T-helper 2 cell treated with Interferon-gamma antibody and Interleukin-4, amounts not matched to agents 5 μg/mL and 100 μg/mL, for 36 hours (primary cell): Measurements from ENCODE around the gene DGKD.
A peak's percentile ranks its signal among the peaks of the same experiment; 100 is the strongest.

Experiments used
- DNase-seq: peaks from one replicate; pipeline ENCODE4 v3.0.0; 2021; ENCODE audit warnings: low spot score
- H3K27ac Mint-ChIP-seq: one replicate; pipeline ENCODE4 v1.8.0; 2021; ENCODE audit warnings: mild to moderate bottlenecking, mixed read lengths
- H3K27me3 Mint-ChIP-seq: one replicate; pipeline ENCODE4 v1.8.0; 2021; ENCODE audit warnings: low read depth, mixed read lengths
- H3K36me3 Mint-ChIP-seq: one replicate; pipeline ENCODE4 v1.8.0; 2021; ENCODE audit warnings: low read depth, mixed read lengths
- H3K4me1 Mint-ChIP-seq: one replicate; pipeline ENCODE4 v1.8.0; 2021; ENCODE audit warnings: low read depth, mixed read lengths
- H3K4me3 Mint-ChIP-seq: one replicate; pipeline ENCODE4 v1.8.0; 2022; ENCODE audit warnings: mild to moderate bottlenecking, moderate library complexity, mixed read lengths
- H3K9me3 Mint-ChIP-seq: one replicate; pipeline ENCODE4 v1.8.0; 2021; ENCODE audit warnings: mixed read lengths

DGKD gene

GRCh38 chr2:233353769-233354499 is at the start of gene DGKD:
TSS of gene DGKD (plus strand) at chr2:233354494. CDS start at chr2:233354519, 25 bp downstream.
- peak within 1 kb of the TSS; percentile 88 for H3K27ac Mint-ChIP-seq
- no peaks in the 10 kb centered on the region for H3K27me3 Mint-ChIP-seq
- peaks cover 25% of the 10 kb centered on the region for H3K36me3 Mint-ChIP-seq
- peak; percentile 61 for DNase-seq
- H3K4me3 Mint-ChIP-seq: peak within 1 kb of the TSS; percentile 89
- H3K9me3 Mint-ChIP-seq: no peaks in the 10 kb centered on the region
- peaks cover 56% of the 10 kb centered on the region for H3K4me1 Mint-ChIP-seq

- Mint-ChIP-seq H3K4me3 (no peak within 1 kb of the TSS), H3K27me3 (peaks cover 8% of the 10 kb centered on the region), H3K27ac (no peak within 1 kb of the TSS), H3K36me3 (no peaks in the 10 kb centered on the region), H3K9me3 (no peaks in the 10 kb centered on the region), H3K4me1 (no peaks in the 10 kb centered on the region)
- DNase-seq: no peak
These were observed 46.7 kb upstream of the DGKD start, which contains the start of gene SAG for GRCh38 chr2:233307565-233307964. TSS of gene SAG (plus strand) at chr2:233307816. CDS start at chr2:233309190, 1,374 bp downstream.

- Mint-ChIP-seq H3K27me3 (peaks cover 8% of the 10 kb centered on the region), H3K4me1 (no peaks in the 10 kb centered on the region), H3K27ac (no peak overlapping the region), H3K9me3 (no peaks in the 10 kb centered on the region), H3K36me3 (no peaks in the 10 kb centered on the region), H3K4me3 (no peak overlapping the region)
- no peak for DNase-seq
These were observed 42.9 kb upstream of the DGKD start for GRCh38 chr2:233311241-233311926.

- DNase-seq: no peak
- no peaks in the 10 kb centered on the region for H3K36me3 Mint-ChIP-seq
- no peak overlapping the region for H3K27ac Mint-ChIP-seq
- peaks cover 4% of the 10 kb centered on the region for H3K4me1 Mint-ChIP-seq
- no peak overlapping the region for H3K4me3 Mint-ChIP-seq
- no peaks in the 10 kb centered on the region for H3K9me3 Mint-ChIP-seq
- peaks cover 8% of the 10 kb centered on the region for H3K27me3 Mint-ChIP-seq
These were observed 41.4 kb upstream of the DGKD start for GRCh38 chr2:233312874-233313273.

GRCh38 chr2:233314180-233314925 is 39.9 kb upstream of the DGKD start:
- Mint-ChIP-seq H3K4me3 (no peak overlapping the region), H3K36me3 (no peaks in the 10 kb centered on the region), H3K9me3 (no peaks in the 10 kb centered on the region), H3K27ac (no peak overlapping the region), H3K27me3 (peaks cover 15% of the 10 kb centered on the region), H3K4me1 (peaks cover 4% of the 10 kb centered on the region)
- no peak for DNase-seq

- Mint-ChIP-seq H3K4me3 (no peak overlapping the region), H3K9me3 (no peaks in the 10 kb centered on the region), H3K27me3 (peaks cover 24% of the 10 kb centered on the region), H3K4me1 (peaks cover 6% of the 10 kb centered on the region), H3K36me3 (no peaks in the 10 kb centered on the region), H3K27ac (no peak overlapping the region)
- no peak for DNase-seq
These were observed 36.9 kb upstream of the DGKD start for GRCh38 chr2:233317196-233317943.

GRCh38 chr2:233319256-233319655 is 35.0 kb upstream of the DGKD start:
- H3K27me3 Mint-ChIP-seq: peaks cover 28% of the 10 kb centered on the region
- H3K4me3 Mint-ChIP-seq: no peak overlapping the region
- H3K9me3 Mint-ChIP-seq: no peaks in the 10 kb centered on the region
- peaks cover 8% of the 10 kb centered on the region for H3K4me1 Mint-ChIP-seq
- no peaks in the 10 kb centered on the region for H3K36me3 Mint-ChIP-seq
- H3K27ac Mint-ChIP-seq: no peak overlapping the region
- DNase-seq: no peak

GRCh38 chr2:233320470-233320869 is 33.8 kb upstream of the DGKD start:
- no peaks in the 10 kb centered on the region for H3K9me3 Mint-ChIP-seq
- peaks cover 33% of the 10 kb centered on the region for H3K27me3 Mint-ChIP-seq
- H3K27ac Mint-ChIP-seq: no peak overlapping the region
- H3K4me3 Mint-ChIP-seq: no peak overlapping the region
- DNase-seq: no peak
- no peaks in the 10 kb centered on the region for H3K36me3 Mint-ChIP-seq
- peaks cover 10% of the 10 kb centered on the region for H3K4me1 Mint-ChIP-seq

GRCh38 chr2:233321166-233321565 is 33.1 kb upstream of the DGKD start:
- no peak for DNase-seq
- H3K9me3 Mint-ChIP-seq: no peaks in the 10 kb centered on the region

GRCh38 chr2:233323851-233324250 is 30.4 kb upstream of the DGKD start:
- no peak overlapping the region for H3K27ac Mint-ChIP-seq
- H3K4me1 Mint-ChIP-seq: peaks cover 6% of the 10 kb centered on the region

More at GRCh38 chr2:233321166-233321565, 33.1 kb upstream of the DGKD start:
- Mint-ChIP-seq H3K27ac (no peak overlapping the region), H3K36me3 (no peaks in the 10 kb centered on the region), H3K27me3 (peaks cover 33% of the 10 kb centered on the region), H3K4me3 (no peak overlapping the region), H3K4me1 (peaks cover 10% of the 10 kb centered on the region)

GRCh38 chr2:233325256-233325655 is 29.0 kb upstream of the DGKD start:
- Mint-ChIP-seq H3K27ac (no peak overlapping the region), H3K4me3 (no peak overlapping the region), H3K36me3 (no peaks in the 10 kb centered on the region), H3K4me1 (peaks cover 10% of the 10 kb centered on the region), H3K27me3 (peaks cover 23% of the 10 kb centered on the region), H3K9me3 (no peaks in the 10 kb centered on the region)
- no peak for DNase-seq

More at GRCh38 chr2:233323851-233324250, 30.4 kb upstream of the DGKD start:
- H3K4me3 Mint-ChIP-seq: no peak overlapping the region
- peaks cover 30% of the 10 kb centered on the region for H3K27me3 Mint-ChIP-seq
- no peaks in the 10 kb centered on the region for H3K36me3 Mint-ChIP-seq
- no peaks in the 10 kb centered on the region for H3K9me3 Mint-ChIP-seq
- no peak for DNase-seq

GRCh38 chr2:233325814-233326213 is 28.5 kb upstream of the DGKD start:
- no peak overlapping the region for H3K27ac Mint-ChIP-seq

GRCh38 chr2:233326500-233326899 is 27.8 kb upstream of the DGKD start:
- Mint-ChIP-seq H3K9me3 (peaks cover 5% of the 10 kb centered on the region), H3K27me3 (peaks cover 13% of the 10 kb centered on the region), H3K36me3 (peaks cover 2% of the 10 kb centered on the region), H3K27ac (no peak overlapping the region), H3K4me1 (peaks cover 16% of the 10 kb centered on the region), H3K4me3 (no peak overlapping the region)
- no peak for DNase-seq

More at GRCh38 chr2:233325814-233326213, 28.5 kb upstream of the DGKD start:
- Mint-ChIP-seq H3K27me3 (peaks cover 20% of the 10 kb centered on the region), H3K9me3 (no peaks in the 10 kb centered on the region), H3K4me1 (peaks cover 11% of the 10 kb centered on the region), H3K36me3 (no peaks in the 10 kb centered on the region), H3K4me3 (no peak overlapping the region)
- no peak for DNase-seq
